Midbrain (tissue), 1 donor: ENCODE data around the gene RAB36.

Experiments used
- DNase-seq: peaks from one replicate; lab custom pipeline; 2025; lab: John Stamatoyannopoulos, UW

RAB36 gene

DNA sequence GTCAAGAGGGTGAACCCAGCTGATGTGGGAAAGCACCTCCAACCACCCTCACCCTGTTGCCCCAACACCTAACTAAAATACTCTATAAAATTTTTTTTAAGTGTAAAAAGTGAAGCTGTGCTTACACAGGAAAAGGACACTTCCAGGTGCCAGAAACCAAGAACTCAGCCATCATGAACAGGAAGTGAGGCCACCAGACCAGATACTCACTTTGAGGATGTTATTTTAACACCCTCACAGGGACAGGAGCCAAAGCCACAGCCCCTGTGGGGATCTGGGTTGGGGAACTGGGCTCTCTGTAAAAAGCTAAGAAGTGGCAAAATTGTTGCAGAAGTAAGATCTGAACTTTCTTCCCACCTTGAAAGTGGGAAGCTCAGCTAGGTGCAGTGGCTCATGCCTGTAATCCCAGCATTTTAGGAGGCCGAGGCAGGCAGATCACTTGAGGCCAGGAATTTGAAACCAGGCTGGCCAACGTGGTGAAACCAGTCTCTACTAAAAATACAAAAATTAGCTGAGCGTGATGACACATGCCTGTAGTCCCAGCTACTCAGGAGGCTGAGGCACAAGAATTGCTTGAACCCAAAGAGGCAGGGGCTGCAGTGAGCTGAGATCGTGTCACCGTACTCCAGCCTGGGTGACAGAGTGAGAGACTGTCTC, 7.2 kb upstream of the RAB36 start:
- no peak for DNase-seq

DNA sequence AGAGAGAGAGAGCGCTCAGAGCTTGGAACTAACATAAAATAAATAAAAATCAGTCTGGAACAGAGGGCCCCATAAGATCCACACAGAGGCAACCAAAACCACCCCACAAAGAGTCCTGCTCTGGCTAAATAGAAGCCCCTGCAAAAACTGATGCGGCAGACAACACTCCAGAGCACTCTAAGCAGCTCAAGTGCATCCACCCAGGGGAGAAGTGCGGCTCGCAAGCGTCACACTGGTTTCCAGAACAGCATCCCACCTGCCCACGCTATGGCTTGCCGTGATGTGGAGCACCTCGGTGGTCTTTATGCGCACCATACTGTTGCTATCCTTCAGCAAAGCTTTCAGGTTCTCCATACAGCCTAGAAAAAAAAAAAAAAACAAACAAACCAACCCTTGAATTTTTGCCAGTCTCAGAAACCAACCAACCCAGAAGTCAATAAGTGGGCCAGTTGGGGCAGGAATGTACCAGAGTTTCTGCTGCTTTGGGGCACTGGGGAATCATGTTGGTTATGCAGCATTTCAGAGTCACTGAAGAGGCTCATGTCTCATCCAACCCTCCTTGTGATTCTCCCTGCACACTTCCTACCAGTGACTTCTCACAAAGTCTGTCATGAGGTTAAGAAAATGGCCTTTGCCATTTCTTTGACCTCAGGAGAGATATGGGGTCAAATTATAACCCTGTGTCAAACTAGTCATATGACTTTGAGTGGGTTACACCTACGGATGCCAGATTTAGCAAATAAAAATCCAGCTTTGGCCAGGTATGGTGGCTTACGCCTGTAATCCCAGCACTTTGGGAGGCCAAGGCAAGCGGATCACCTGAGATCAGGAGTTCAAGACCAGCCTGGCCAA, 6.5 kb upstream of the RAB36 start:
- no peak for DNase-seq

DNA sequence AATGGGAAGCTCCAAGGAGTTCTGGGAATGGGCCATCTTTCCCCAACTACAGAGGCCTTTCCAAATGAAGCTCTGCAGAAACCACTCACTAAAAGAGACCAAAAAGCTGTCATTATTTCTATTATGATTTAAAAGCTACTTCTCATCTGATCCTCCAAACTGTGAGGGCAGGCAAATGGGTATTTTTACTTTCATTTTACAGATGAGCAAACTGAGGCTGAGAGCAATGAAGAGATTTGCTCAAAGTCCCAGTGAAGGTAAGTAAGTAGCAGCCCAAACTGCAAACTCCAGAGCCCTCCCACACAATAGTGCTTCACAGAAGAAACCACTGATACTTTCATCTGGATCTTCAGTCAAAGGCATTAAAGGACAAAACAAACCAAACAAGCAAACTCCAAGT, 4.9 kb upstream of the RAB36 start:
- DNase-seq = no peak

DNA sequence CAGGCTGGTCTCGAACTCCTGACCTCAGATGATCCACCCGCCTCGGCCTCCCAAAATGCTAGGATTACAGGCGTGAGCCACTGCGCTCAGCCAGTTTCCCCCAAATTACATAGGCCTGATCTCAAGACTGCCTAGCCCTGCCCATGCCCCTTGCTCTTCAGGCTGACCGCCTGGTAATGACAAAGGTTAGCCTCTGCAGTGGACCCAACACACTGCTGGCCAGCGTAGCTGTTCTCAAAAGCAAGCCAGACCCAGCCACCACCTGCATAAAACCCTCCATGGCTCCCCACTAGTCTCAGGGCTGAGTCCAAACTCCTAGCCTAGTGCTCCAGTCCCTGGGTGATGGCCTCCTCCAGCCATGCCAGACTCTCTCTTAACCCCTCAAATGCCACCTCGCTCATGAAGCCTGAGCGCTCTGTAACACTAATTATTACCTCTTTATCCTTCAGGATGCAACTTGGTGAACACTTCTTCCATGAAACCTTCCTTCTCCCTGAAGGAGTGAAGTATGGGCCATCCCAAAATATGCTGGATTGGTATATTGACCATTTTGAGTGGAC, 2.7 kb upstream of the RAB36 start:
- DNase-seq = no peak

DNA sequence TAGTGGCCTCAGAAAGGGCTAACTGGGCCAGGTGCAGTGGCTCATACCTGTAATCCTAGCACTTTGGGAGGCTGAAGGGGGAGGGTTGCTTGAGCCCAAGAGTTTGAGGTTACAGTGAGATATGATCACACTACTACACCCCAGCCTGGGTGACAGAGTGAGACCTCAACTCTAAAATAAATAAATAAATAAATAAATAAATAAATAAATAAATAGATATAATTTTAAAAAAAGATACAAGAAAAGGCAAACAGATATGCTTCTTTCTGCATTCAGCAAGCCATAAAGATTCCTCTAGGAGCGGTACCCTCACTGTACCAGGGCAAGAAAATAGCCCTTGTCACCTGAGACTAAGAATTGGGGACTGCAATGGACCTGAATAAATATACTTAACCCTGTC, 2.2 kb upstream of the RAB36 start:
- no peak for DNase-seq

DNA sequence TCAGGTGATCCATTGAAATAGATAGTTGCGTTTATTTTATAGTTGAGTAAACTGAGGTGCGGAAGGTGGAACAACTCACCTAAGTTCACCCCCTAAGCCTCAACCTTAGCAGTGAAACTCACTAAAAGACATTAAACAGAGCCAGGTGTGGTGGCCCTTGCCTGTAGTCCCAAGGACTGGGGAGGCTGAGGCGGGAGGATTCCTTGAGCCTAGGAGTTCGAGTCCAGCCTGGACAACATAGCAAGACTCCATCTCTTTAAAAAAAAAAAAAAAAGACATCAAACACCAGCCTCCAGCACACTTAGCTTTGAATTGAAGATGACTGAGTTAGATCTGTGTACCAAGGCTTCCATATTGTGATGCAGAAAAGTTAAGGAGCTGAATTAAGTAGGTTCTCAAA, 845 bp upstream of the RAB36 start:
- no peak for DNase-seq

DNA sequence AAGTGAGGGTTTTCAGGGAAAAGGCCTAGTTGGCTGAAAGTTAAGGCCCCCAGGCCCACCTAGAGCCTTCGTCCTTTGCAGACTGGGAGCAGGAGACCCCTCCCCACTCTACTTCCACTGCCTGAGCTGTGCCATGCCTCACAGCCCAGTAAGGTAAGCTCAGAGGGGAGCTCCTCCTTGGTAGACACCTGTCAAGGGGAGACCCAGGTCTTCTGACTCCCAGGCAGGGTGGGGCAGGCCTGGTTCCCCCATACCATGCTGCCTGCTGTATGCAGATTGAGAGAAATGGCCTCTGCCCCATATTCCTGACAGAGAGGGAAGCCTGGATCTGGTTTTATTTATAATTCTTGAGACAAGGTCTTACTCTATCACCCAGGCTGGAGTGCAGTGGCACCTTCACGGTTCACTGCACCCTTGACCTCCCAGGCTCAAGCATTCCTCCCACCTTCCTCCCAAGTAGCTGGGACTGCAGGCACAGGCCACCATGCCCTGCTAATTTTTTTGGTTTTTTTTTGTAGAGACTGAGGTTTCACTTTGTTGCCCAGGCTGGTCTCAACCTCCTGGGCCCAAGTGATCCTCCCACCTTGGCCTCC, 697 bp downstream of the RAB36 start:
- DNase-seq = no peak

DNA sequence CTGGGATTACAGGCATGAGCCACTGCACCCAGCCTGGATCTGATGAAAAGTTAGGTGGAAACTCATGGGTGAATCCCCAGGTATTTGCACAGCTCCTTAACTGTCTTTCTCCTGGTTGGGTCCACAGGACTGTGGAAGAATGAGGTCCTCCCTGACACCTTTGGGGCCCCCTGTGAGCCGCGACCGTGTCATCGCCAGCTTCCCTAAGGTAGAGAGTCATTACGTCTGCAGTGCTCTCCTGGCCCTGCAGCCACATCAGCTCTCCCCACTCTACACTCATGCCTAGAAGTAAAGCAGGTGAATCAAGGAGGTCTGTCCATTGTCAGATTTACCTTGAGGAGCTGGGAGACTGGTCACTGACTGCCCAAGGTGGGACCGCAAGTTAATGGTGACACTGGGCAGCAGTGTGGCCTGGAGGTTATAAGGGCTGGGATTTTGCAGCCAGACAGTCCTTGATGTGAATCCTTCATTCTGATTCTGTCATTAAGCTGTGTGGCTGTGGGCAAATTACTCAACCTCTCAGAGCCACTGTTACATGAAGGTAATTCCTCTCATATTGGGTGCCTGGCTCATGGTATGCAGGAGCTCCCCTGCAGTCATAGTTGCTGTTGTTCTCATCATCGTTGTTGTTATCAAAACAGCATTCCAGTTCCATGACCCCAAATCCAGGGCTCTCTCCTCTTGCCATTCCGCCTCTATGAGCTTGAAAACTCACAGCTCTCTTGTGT, 1.4 kb downstream of the RAB36 start:
- no peak for DNase-seq

DNA sequence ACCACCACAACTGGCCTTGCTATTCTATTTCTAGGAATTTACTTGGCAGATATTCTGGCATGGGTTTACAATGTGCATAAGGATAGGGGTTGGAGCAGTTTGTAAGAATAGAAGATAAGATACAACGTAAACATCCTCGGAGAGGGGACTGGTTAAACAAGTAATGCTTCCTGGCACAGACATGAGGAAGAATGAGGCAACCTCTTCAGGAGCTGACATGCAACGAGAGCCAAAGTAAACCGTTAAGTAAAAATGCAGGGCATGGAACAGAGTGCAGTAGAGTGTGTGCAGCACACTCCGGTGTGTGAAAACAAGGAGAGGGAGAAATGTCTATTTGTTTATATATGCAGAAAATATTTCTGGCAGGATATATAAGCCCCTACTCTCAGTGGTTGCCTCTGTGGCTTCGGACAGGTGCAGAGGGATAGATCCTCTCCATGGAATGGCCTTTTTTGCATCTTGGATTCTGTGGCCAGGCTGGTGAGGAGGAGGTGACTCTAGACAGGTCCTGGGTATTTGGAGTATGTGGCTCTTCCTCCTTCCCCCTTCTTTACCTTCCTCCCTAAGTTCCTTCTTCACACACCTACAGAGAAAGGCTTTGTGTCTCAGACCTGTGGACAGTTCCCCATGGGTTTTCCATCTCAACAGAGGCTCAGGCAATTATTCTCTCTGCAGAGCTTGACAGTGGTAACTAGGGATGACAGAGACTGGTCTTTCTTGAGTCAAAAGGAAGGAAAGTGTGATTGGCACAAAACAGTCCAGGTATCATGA, 2.5 kb downstream of the RAB36 start:
- no peak for DNase-seq

DNA sequence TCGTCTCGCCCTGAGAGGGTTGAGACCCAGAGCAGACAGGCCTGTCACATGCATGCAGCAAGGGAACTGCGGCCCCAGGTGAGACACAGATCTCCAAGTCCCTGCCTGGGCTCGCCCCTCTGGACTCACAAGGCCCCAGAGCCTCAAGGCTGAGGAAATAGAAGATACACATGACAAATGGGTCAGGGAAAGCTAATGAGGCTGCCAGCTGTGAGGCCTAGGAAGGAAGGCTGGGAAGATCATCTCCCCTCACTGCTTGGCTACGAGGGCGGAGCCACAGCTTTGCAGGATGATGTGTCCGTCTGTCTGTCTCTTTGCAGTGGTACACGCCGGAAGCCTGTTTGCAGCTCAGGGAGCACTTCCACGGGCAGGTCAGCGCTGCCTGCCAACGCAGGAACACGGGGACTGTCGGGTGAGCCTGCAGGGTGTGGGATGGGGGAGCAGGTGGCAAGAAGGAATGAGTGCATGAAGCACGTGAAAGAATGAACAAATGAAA, 4.5 kb downstream of the RAB36 start:
- DNase-seq = no peak

DNA sequence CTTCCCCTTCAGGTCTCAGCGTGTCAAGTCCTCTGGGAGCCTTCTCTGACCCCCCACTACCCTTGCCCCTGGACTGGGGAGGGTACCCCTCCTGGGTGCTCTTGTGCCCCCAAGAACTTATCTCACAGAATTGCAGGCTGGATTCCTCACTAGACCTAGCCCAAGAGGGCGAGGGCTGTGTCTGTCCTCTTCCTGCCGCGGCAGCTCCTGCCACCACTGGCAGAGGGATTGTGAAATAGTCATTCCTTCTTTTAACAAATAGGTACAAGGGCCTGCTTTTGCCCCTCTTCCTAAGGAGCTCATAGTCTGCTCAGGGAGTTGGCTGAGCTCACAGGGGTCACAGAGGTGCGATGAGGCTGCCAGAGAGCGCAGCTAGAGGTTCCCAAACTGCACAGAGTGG, 5.5 kb downstream of the RAB36 start:
- DNase-seq = no peak

DNA sequence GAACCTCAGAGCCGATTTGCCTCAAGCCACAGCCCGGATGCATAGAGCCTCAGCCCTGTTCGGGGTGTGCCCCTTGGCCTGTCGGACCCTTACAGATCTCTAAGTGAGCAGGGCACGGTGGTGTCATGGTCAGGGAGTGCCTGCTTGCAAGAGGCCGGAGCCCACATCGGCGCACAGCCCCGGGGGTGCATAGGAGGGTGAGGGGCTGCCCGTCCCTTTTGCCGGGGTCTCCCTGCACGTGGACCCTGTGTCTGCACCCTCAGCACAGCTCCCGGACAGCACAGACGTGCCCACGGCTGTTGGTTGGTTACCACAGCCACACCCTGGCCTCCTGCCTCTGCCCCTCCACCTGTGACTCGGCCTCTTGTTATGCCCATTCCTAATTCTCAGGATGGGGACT, 6.5 kb downstream of the RAB36 start:
- DNase-seq = no peak

DNA sequence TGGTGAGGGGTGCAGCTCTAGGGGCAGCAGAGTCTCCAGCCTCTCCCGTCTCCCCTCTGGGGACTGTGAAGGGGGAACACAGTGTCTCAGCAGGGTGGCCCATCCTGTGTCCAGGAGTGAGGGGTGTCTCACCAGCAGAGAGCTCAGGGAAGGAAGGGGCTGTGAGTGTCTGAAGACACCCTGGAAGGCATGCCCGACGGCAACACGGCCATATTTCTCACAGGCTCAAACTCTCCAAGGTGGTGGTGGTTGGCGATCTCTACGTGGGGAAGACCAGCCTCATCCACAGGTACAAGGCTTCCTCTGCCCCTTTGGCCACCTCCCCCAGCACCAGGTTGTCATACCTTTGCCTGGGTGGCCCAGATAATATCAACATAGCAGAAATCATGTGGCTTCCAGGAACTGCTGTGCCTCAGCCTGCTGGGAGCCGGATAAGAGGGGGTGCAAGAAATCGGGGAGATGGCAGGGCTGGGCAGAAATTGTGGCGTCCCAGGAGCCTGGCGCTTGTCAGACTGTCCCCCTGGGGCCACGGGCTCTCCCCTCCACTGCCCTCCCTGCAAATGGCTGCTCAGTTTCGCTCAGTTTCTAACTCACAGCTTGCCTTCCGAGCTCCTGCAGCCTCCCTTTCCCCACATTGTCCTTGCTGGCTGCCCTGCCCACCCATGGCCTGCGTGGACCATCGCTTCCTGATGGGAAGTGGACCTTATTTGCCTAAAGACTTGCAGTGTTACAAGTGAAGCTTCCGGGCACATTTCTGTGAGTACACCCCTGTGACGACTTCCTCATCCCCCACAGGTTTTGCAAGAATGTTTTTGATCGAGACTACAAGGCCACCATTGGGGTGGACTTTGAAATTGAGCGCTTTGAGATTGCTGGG, 7.2 kb downstream of the RAB36 start:
- DNase-seq = no peak

DNA sequence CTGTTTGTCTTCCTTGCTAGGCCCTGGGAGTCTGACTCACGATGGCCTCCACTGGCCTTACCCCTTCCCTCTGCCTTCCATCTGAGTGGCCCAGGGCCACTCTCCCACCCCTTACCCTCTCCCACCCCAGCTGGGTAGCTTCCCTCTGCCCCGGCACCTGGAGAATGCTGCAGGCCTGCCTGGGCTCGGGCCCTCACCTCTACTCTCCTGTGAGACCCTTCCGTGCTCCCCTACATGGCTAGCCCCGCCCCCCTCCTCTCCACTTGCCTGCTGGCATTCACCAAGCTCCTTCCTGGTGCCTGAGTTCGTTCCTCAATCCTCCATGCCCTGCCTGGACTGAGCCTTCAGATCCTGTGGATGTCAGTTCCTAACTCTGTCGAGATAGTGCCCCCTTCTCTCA, 8.7 kb downstream of the RAB36 start:
- DNase-seq = no peak

DNA sequence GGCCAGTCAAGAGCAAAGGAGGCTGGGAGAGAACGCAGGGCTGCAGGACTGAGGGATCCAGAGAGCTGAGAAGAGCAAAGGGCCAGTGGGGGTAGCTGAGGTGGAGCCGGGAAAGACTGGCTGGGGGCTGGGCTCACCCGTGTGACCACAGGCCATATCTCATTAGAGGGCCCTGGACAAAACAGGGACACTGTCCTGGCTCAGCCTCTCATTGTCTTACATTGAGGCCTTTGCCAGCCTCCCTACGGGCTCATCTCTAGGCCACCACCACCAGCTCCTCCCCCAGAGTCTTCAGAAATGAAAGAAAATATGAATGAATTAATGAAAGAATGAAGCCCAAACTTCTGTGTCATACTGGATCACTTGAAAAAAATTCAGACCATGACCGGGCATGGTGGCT, 9.2 kb downstream of the RAB36 start:
- no peak for DNase-seq

DNA sequence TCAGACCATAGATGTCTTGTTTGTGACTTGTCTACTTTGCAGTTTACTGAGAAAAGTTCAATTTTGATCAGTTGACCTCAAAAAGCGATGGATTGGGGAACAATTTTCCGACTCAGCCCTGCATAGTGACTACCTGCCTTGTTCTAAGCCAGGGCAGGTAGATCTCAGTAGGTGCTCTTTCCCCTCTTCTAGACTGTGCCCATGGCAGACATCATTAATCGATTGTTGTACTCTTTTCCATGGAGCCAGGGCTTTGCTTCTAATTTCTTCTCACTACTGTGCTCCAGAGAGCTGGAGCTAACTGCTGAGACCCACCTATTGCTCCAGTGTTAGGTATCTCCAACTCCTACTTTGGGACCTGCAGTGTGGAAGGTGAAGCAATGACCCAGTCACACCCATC, 9.9 kb downstream of the RAB36 start:
- DNase-seq = no peak

DNA sequence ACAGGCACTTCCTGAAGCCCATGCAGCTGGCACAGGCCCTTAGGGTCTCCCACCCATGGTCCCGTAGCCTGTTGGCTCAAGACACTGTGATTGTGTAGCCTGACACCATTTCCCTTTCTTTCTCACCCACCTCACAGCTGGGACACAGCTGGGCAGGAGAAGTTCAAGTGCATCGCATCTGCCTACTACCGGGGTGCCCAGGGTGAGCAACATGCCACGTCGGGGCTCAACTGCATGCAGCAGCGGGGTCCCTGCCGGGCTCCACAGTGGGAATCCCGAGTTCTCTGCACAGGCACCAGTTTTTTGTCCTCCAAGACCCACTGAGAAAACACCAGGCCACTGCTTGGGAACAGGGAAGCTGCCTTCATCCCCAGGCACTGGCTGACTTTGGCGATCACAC, 10.6 kb downstream of the RAB36 start:
- no peak for DNase-seq

DNA sequence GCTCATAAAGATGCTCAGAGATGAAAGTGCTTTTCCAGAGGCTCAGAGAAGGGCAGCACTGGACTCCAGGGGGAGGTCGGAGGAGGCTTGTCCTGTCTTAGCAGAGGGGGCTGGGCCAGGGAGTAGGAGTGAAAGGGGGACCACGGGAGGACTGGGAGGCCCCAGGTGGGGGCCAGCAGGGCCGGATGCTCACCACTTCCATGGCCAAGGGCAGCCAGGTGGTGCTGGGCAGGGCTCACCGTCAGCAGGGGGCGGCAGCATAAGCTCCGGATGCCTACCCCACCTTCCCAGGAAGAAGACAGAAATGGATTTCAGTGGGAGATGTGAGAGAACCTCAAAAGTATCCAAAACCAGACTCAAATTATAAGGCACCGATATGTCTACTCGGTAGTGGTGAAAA, 11.0 kb downstream of the RAB36 start:
- no peak for DNase-seq

DNA sequence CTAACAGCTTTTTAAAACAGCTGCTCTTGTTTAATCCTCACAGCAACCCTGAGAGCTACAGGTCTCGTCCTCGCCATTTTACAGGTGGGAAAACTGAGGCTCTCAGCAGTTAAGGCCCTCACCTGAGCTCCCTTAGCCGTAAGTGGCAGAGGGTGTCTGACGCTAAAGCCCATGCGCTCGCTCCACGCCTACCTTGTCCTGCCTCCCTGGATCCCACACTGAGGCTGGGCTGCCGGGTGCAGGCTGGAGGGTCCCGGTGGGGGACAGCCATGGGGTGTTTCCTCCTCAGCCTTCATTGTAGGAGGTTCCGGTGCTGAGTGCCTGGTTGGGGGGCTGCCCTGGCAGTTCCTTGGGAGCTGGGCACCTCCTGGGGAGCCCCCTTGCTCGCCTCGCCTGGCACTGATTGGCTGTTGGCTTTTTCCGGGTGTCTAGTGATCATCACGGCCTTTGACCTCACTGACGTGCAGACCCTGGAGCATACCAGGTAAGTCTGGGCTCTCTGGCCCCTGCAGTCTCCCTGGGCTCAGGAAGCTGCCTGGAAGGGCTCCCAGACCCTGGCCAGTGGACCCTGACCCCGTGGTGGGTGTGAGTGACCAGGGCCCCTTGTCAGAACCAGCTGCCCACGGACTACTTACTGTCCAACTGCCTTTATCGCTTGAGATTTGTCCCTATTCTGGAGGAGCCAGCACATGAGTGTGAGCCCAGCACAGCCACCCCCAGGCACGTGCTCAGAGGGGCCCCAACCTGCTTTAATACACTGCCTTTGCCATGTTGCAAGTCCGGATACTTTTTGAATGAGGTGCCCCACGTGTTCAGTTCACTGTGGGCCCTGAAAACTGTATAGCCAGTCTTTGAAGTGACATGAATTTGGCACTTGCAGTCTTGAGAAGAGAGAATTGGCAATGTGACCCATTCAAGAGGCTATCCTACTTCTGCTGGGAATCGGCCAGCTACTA, 12.6 kb downstream of the RAB36 start:
- DNase-seq = no peak
